NCI-H226 (cell line): Measurements from ENCODE around the gene EPN2.
"Not testable (repeated sequence)": the region's sequence is repeated elsewhere in the genome, so short reads cannot be mapped to it uniquely, and the experiment has no call there.

ENCODE experiments used
- DNase-seq: peaks from one replicate; pipeline ENCODE4 v3.0.0-alpha.2; 2015

Gene EPN2

DNA sequence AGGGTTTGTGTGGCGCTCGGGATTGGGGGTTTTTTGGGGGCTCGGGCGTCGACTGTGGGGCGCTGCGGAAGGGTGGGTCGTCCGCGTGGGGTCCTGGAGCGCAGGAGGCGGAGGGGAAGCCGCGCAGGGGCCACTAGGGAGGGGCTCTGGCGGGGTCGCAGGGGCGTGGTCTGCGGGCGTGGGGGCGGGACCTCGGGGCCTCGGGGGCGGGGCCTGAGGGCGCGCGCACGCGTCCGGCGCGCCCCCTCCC is at the start of gene EPN2:
Gene EPN2, plus strand, starts transcription at position 228 of the 250 bp plus-strand sequence. CDS start 45,754 bp downstream, outside the sequence.
- DNase-seq, result not testable (repeated sequence)

DNA sequence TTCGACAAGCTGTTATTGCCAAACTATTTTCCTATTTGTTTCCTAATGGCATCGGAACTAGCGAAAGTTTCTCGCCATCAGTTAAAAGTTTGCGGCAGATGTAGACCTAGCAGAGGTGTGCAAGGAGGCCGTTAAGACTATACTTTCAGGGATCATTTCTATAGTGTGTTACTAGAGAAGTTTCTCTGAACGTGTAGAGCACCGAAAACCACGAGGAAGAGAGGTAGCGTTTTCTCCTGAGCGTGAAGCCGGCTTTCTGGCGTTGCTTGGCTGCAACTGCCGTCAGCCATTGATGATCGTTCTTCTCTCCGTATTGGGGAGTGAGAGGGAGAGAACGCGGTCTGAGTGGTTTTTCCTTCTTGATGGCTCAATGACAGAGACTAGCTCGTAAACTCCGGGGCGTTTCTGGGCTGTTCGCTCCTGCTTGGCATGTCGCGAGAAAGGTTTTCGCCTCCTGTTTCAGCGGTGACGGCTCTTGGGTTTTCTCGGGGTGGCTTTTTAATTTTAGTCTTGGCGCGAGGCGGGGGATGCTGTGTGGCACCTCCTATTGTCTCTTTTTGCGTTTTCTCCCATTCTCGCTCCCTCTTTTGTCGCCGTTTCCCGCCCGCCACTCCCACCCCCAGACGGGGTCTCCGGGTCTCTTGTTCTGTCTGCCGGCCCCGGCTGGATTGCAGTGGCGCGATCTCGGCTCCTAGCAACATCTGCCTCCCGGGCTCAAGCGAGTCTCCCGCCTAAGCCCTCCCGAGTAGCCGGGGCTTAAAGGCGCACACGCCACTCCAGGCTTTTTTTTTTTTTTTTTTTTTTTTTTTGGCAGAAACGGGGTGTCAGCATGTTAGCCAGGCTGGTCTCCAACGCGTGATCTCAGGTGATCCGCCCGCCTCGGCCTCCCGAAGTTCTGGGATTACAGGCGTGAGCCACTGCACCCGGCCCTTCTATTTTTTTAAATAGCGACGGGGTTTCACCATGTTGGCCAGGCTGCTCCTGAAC is 49.0 kb upstream of the EPN2 start:
- not testable (repeated sequence) for DNase-seq

DNA sequence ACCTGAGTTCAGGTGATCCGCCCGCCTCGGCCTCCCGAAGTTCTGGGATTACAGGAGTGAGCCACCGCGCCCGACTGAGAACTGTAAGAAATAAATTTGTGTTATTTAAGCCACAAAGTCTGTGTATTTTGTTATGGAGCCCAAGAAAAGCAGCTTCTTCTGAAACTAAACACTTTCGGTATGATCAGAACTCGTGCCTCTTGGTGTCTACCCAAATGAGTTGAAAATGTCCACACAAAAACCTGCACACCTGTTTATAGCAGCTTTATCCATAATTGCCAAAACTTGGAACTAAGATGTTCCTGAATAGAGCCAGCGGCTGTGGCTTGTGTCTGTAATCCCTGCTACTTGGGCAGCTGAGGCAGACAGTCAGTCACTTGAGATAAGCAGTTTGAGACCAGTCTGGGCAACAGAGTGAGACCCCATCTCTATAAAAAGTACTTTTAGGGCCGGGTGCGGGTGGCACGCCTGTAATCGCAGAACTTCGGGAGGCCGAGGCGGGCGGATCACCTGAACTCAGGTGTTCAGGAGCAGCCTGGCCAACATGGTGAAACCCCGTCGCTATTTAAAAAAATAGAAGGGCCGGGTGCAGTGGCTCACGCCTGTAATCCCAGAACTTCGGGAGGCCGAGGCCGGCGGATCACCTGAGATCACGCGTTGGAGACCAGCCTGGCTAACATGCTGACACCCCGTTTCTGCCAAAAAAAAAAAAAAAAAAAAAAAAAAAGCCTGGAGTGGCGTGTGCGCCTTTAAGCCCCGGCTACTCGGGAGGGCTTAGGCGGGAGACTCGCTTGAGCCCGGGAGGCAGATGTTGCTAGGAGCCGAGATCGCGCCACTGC is 48.1 kb upstream of the EPN2 start:
- DNase-seq, result not testable (repeated sequence)

GRCh38 chr17:19189781-19190405 is 47.3 kb upstream of the EPN2 start:
- DNase-seq, result not testable (repeated sequence)

- not testable (repeated sequence) for DNase-seq
These were observed 40.6 kb upstream of the EPN2 start for GRCh38 chr17:19196382-19197204.

- not testable (repeated sequence) for DNase-seq
These were observed 34.7 kb upstream of the EPN2 start for GRCh38 chr17:19202448-19202847.

GRCh38 chr17:19203429-19203828 is 33.7 kb upstream of the EPN2 start:
- DNase-seq, result not testable (repeated sequence)

DNA sequence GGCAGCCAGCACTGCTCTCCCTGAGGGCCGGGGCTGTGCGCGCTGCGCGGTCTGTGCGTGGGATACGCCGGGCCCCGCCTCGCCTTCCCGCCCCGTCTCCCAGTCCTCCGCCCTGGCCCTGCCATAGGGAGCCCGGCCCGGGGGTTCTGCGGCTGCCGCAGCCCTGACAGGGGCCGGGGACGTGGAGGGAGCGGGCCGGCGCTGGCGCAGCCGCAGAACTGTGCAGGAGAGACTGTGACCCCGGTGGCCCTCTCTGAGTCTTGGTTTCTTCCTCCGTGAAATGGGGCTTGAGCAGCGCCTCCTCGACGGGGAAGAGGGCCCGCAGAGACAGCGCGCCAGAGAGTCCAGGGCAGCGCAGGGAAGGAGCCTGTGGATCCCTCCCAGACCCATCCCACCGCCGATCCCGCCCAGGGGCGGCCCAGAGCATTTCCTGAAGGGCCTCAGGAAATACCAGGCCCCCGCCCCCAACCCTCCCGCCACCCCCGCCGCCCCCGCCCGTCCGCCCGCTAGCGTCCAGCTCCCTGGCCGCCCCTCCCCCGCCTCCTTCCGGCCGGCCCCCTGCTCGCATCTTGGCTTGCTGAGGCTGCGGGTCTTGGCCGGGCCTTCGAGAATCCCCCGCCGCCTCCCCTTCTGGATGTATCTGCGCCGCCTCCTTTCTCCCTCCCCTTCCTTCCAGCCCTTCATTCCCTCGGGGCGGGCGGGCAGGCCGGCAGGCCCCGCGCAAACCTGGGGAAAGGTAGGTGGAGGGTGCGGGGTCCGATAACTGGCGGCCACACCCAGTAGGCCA is 21.9 kb upstream of the EPN2 start:
- not testable (repeated sequence) for DNase-seq

GRCh38 chr17:19216148-19216926 is 20.8 kb upstream of the EPN2 start:
- DNase-seq, result not testable (repeated sequence)

GRCh38 chr17:19218914-19219313 is 18.3 kb upstream of the EPN2 start:
- DNase-seq, result not testable (repeated sequence)

GRCh38 chr17:19219384-19219783 is 17.8 kb upstream of the EPN2 start:
- DNase-seq, result not testable (repeated sequence)

- not testable (repeated sequence) for DNase-seq
These were observed 17.0 kb upstream of the EPN2 start for GRCh38 chr17:19220195-19220594.

GRCh38 chr17:19226610-19227588 is 10.3 kb upstream of the EPN2 start:
- DNase-seq, result not testable (repeated sequence)

DNA sequence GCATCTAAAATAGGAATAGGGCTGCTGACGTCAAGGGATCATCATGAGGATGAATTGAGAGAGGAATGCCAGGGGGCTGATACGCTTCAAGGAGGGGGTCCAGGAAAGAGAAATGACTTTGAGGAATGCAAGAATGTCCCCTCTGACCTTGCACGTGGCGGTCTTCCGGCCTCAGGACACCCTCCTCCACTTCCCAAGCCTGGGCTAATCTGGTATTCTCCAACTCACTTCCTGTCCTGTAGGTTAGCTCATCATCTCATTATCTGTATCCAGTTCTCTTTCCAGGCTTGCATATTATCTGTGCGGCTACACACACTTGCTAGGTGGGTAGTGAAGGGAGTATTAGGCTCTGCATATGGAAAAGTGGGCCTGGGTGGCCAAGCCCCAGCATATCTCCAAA is 2.5 kb upstream of the EPN2 start:
- DNase-seq, result peak; percentile 26

DNA sequence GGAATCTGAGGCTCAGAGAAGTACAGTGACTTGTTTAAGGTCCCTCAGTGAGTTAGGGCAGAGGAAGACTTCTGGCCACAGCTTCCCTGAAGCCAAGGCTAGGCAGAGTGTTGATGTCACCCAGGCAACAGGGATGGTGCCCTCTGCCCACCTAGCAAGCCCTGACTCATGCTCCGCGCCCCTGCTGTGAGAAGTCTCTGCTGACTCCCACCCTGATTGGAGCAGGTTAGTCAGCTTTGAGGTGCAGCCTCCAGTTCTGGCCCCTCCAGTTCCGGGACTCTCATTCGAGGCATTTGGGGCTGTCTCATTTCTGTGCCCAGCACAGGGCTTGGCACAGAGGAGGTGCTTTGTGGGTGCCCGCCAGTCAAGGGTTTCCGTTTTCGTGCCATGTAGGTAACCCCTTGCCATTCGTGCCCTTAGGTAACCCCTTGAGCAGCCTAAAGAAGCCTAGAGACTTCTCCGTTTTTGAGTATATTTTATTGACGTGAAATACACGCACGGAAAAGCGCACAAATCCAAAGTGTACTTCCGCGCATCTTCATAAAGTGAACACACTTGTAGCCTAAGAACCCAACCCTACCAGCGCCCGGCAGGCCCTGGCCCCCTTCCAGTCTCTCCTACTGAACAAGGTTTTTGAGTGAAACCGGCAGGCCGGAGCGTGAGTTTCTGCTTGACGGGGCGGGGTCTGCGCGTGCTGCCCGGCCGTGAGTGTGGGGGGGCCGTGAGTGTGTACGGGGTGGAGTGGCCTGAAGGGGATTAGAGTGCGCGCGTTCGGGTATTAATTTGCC is 621 bp upstream of the EPN2 start:
- DNase-seq, result not testable (repeated sequence)

- no peak for DNase-seq
These were observed 412 bp downstream of the EPN2 start for GRCh38 chr17:19237389-19238166.

GRCh38 chr17:19238167-19238505 is 970 bp downstream of the EPN2 start:
- no peak for DNase-seq

DNA sequence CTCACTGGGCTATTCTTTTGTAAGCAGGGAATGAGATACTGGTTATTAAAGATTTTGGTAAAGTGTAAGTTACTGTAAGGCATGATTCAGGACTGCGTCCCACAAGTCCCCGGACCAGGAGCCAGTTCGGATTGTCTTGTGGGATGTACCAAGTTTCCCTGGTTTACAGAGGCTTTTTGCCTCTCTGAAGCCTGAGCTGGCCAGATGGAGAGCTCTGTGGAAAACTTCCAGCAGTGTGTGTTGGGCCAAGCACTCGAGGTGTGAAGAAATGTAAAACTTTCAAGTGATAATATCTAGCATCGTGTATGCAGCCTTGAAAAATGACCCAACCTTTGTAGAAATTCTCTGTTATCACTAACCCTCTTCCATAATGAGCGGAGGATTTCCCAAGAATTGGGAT is 2.4 kb downstream of the EPN2 start:
- no peak for DNase-seq
